LNCAP (cell line): Measurements from ENCODE around the gene PARP14.

Experiments used
- TF ChIP-seq, protein P1 (sequence below): fragments of 450-650 bp; IDR thresholded peaks from 2 replicates; pipeline ENCODE4 v1.5.1; 2017; ENCODE audit warnings: mild to moderate bottlenecking

PARP14 gene

DNA sequence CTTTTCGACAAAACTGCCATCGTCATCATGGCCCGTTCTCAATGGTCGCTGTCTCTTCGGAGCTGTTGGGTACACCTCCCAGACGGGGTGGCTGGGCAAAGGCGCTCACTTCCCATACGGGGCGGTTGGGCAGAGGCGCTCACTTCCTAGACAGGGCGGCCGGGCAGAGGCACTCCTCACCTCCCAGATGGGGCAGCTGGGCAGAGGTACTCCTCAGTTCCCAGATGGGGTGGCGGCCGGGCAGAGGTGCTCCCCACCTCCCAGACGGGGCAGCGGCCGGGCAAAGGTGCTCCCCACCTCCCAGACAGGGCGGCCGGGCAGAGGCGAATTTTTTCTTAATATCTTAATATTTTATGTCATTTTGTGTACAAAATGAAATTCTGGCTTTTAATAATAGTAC, 44.5 kb downstream of the PARP14 start:
- TF ChIP-seq, protein P1, sequence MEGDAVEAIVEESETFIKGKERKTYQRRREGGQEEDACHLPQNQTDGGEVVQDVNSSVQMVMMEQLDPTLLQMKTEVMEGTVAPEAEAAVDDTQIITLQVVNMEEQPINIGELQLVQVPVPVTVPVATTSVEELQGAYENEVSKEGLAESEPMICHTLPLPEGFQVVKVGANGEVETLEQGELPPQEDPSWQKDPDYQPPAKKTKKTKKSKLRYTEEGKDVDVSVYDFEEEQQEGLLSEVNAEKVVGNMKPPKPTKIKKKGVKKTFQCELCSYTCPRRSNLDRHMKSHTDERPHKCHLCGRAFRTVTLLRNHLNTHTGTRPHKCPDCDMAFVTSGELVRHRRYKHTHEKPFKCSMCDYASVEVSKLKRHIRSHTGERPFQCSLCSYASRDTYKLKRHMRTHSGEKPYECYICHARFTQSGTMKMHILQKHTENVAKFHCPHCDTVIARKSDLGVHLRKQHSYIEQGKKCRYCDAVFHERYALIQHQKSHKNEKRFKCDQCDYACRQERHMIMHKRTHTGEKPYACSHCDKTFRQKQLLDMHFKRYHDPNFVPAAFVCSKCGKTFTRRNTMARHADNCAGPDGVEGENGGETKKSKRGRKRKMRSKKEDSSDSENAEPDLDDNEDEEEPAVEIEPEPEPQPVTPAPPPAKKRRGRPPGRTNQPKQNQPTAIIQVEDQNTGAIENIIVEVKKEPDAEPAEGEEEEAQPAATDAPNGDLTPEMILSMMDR, result no peak

- TF ChIP-seq, protein P1, result no peak
Measured at GRCh38 chr3:122727294-122727693, 46.7 kb downstream of the PARP14 start.

DNA sequence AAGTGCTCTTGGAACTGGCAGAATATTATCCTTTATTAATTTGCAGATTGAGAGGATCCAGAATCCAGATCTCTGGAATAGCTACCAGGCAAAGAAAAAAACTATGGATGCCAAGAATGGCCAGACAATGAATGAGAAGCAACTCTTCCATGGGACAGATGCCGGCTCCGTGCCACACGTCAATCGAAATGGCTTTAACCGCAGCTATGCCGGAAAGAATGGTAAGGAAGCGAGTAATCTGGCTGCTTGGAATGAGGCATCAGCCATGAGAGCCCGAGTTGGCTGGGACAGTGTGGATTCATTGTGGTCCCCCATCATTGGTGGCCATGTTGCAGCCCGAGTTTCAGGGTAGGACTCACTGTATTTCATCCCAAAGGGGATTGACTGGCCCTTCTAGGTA, 47.1 kb downstream of the PARP14 start:
- TF ChIP-seq, protein P1, result no peak

GRCh38 chr3:122728186-122728585, 47.5 kb downstream of the PARP14 start:
- TF ChIP-seq, protein P1, result no peak

DNA sequence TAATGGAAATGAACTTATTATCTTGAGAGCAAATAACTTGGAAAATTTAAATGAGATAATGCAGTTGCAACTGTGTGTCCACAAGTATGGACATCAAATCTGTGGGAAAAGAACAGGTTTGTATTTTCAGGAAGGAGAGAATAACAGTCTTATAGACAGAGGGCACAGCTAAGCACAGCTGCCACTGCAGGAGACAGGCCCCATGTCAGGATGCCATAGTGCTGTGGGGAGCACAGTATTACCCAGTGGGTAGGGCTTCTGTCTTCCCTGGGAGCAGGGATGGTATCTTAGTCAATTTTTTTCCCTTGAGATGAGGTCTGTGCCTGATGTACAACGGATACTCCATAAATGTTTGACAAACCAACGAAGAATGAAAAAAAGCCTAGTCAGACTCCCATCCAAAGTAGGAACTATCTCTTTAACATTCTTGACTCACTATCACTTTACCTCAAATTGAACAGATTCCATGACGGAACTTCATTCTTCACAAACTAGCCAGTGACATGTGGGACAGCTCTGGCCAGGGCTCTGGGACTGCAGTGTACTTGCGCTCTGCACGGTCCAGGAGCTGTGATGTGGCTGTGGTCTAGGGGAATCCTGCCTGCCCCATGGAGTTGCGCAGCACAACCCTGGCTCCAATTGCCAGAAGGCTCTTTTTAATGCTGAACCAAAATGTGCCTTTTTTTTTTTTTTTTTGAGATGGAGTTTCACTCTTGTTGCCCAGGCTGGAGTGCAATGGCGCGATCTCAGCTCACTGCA, 48.3 kb downstream of the PARP14 start:
- TF ChIP-seq, protein P1, result no peak

- TF ChIP-seq, protein P1, result no peak
Measured at GRCh38 chr3:122730240-122730639, 49.6 kb downstream of the PARP14 start.

GRCh38 chr3:122739172-122739571, 58.5 kb downstream of the PARP14 start:
- TF ChIP-seq, protein P1, result no peak

DNA sequence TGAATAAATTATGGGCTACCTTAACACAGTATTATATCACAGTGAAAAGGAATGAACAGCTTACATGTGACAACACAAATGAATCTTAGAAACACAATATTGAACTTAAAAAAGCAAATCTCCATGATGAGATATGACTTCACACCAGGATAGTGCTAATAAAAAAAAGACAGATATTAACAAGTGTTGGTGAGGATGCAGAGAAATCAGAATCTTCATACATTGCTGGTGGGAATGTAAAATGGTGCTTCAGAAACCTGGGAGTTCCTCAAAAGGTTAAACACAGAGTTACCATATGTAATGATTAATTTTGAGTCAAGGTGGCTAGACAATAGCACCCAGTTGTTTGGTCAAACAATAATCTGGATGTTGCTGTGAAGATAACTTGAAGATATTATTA, 61.6 kb downstream of the PARP14 start:
- TF ChIP-seq, protein P1, result no peak
